CD14-positive monocyte (primary cell): ENCODE results near the gene HK1. TPM values are rescaled to one million over a fixed set of nuclear protein-coding genes. Genes with fewer than 3 reads are reported as not detected.
"Not testable (repeated sequence)": the region's sequence is repeated elsewhere in the genome, so short reads cannot be mapped to it uniquely, and the experiment has no call there.

Experiments used
- DNase-seq, 3 donors: peaks; one replicate each; pipeline ENCODE4 v3.0.0-alpha.2; 2011 to 2022
- H2AFZ ChIP-seq: 2 replicates; pipeline ENCODE4 v1.6.0; 2012; ENCODE audit warnings: mild to moderate bottlenecking, low read depth, low read length, inconsistent platforms; ENCODE audit not compliant: insufficient read depth, poor library complexity, severe bottlenecking
- H3K27ac ChIP-seq, 2 donors: 1 replicate in 1 of 2; 2 replicates in 1 of 2; pipeline ENCODE4 v1.5.1; 2012 to 2013; ENCODE audit warnings: low read length in 2 of 2, control low read depth in 1 of 2, inconsistent platforms in 1 of 2, low read depth in 1 of 2, mild to moderate bottlenecking in 1 of 2
- H3K27me3 ChIP-seq, 2 donors: one replicate each; pipeline versions ENCODE4 v1.6.0 to v1.6.1; 2011 to 2013; ENCODE audit warnings: low read length in 2 of 2; ENCODE audit not compliant: control insufficient read depth in 2 of 2, insufficient read depth in 2 of 2
- H3K36me3 ChIP-seq, 2 donors: replicated peaks in 1 of 2; 1 replicate in 1 of 2; 2 replicates in 1 of 2; pipeline versions ENCODE4 v1.5.1 to v1.6.1; 2012 to 2013; ENCODE audit warnings: low read length in 2 of 2, control low read depth in 1 of 2, inconsistent platforms in 1 of 2, mild to moderate bottlenecking in 1 of 2; ENCODE audit not compliant: insufficient read depth in 2 of 2, control insufficient read depth in 1 of 2
- H3K4me1 ChIP-seq, 2 donors: 1 replicate in 1 of 2; 2 replicates in 1 of 2; pipeline versions ENCODE4 v1.5.1 to v1.6.1; 2012 to 2013; ENCODE audit warnings: low read length in 2 of 2, control low read depth in 1 of 2, inconsistent platforms in 1 of 2, mild to moderate bottlenecking in 1 of 2, moderate library complexity in 1 of 2; ENCODE audit not compliant: insufficient read depth in 2 of 2, control insufficient read depth in 1 of 2
- H3K4me2 ChIP-seq: replicated peaks from 2 replicates; pipeline ENCODE3; 2012; ENCODE audit warnings: low read length, moderate library complexity, mild to moderate bottlenecking; ENCODE audit not compliant: poor library complexity, severe bottlenecking; ENCODE audit errors: extremely low read depth
- H3K4me3 ChIP-seq, 3 experiments: fragments of 200-600 bp in 1 of 3; sonication (generic) in 1 of 3; replicated peaks in 1 of 3; 1 replicate in 2 of 3; 2 replicates in 1 of 3; pipeline ENCODE4 v1.5.1; 2011 to 2013; ENCODE audit warnings: low read length in 3 of 3, mild to moderate bottlenecking in 3 of 3, control low read depth in 2 of 3, low read depth in 2 of 3, inconsistent platforms in 1 of 3, moderate library complexity in 1 of 3
- H3K79me2 ChIP-seq: 2 replicates; pipeline ENCODE4 v1.6.0; 2012; ENCODE audit warnings: mild to moderate bottlenecking, control low read depth, inconsistent platforms, low read length, moderate library complexity; ENCODE audit not compliant: insufficient read depth
- H3K9ac ChIP-seq: 2 replicates; pipeline ENCODE4 v1.6.0; 2017; ENCODE audit warnings: low read length, mild to moderate bottlenecking; ENCODE audit not compliant: insufficient read depth, poor library complexity, severe bottlenecking
- H3K9me3 ChIP-seq, 2 donors: replicated peaks in 1 of 2; 1 replicate in 1 of 2; 2 replicates in 1 of 2; pipeline versions ENCODE4 v1.5.1 to v1.6.1; 2012 to 2013; ENCODE audit warnings: low read length in 2 of 2, control low read depth in 1 of 2; ENCODE audit not compliant: control insufficient read depth in 1 of 2, insufficient read depth in 1 of 2
- H4K20me1 ChIP-seq: 2 replicates; pipeline ENCODE4 v1.6.0; 2012; ENCODE audit warnings: mild to moderate bottlenecking, low read length, control low read depth, moderate library complexity; ENCODE audit not compliant: insufficient read depth
- H3K27ac Mint-ChIP-seq, 7 donors: one replicate each; pipeline ENCODE4 v1.8.0; 2020; ENCODE audit warnings: mild to moderate bottlenecking in 7 of 7, mixed read lengths in 7 of 7, moderate library complexity in 6 of 7, inconsistent platforms in 2 of 7
- H3K27me3 Mint-ChIP-seq, 3 donors: one replicate each; pipeline ENCODE4 v1.8.0; 2021 to 2022; ENCODE audit warnings: low read depth in 3 of 3, mild to moderate bottlenecking in 3 of 3, mixed read lengths in 3 of 3, moderate library complexity in 3 of 3, inconsistent platforms in 1 of 3
- H3K36me3 Mint-ChIP-seq, 2 donors: one replicate each; pipeline ENCODE4 v1.8.0; 2020; ENCODE audit warnings: mixed read lengths in 2 of 2, inconsistent platforms in 1 of 2, mild to moderate bottlenecking in 1 of 2
- H3K4me1 Mint-ChIP-seq: one replicate; pipeline ENCODE4 v1.8.0; 2020; ENCODE audit warnings: mild to moderate bottlenecking, mixed read lengths
- H3K4me3 Mint-ChIP-seq, 2 donors: one replicate each; pipeline ENCODE4 v1.8.0; 2020; ENCODE audit warnings: mild to moderate bottlenecking in 2 of 2, mixed read lengths in 2 of 2, moderate library complexity in 1 of 2
- H3K9me3 Mint-ChIP-seq, 7 donors: one replicate each; pipeline ENCODE4 v1.8.0; 2020 to 2022; ENCODE audit warnings: mixed read lengths in 7 of 7, mild to moderate bottlenecking in 6 of 7, moderate library complexity in 6 of 7, inconsistent platforms in 2 of 7
- WGBS: methylation state at CpG from one replicate; pipeline ENCODE4 v1.1.5; 2013; ENCODE audit warnings: missing lambda C conversion rate; ENCODE audit not compliant: insufficient coverage; 5-methylcytosine and 5-hydroxymethylcytosine counted together
- intact Hi-C, 2 donors: fragments of 100-400 bp; cut with micrococcal nuclease; formaldehyde crosslinking; loops; one replicate each; pipeline versions ENCODE4 v1.15.0 to v1.15.1; 2023
- polyA plus RNA-seq, 3 donors: library from polyadenylated mRNA; depleted of rRNA in 1 of 3; unstranded in 2 of 3; stranded (reverse) in 1 of 3; fragments of 300-500 nt in 2 of 3; fragments of >200 nt in 1 of 3; fragmentation: Illumina TruSeq in 2 of 3; gene quantifications; 1 replicate in 2 of 3; 2 replicates in 1 of 3; pipeline ENCODE4 v1.2.3, GENCODE V29; 2012 to 2021
- TF ChIP-seq, protein P1 (sequence below): fragments of 200-600 bp; IDR thresholded peaks from one replicate; pipeline ENCODE4 v1.8.0; 2022; ENCODE audit warnings: antibody characterized with exemption, mild to moderate bottlenecking

The HK1 gene
- polyA plus RNA-seq, 3 donors: 57.9 to 146 (median 125) TPM

DNA sequence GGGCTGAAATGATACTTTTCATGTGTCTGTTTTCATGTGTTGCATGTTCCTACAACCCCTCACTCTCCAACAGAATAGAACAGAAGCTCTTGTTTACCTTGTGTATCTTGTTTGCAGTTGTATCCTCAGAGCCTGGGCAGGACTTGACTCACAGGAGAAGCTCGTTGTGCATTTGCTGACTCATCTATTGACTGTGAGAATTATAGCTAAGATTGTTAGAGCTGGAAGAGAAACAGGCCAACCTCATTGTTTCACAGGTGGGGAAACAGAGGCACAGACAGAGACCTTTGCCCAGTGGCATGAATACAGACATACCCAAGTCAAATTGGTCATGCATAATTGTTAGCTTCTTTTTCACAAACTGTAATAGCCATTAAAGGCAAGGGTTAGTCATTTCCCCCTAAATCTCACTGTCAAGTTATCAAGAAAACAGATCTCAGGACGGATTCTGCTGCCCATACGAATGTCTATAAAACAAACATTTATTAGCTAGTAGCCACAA lies 168.4 kb downstream of the HK1 start:
- WGBS: 83% methylated on average over 1 of the region's 3 CpGs

DNA sequence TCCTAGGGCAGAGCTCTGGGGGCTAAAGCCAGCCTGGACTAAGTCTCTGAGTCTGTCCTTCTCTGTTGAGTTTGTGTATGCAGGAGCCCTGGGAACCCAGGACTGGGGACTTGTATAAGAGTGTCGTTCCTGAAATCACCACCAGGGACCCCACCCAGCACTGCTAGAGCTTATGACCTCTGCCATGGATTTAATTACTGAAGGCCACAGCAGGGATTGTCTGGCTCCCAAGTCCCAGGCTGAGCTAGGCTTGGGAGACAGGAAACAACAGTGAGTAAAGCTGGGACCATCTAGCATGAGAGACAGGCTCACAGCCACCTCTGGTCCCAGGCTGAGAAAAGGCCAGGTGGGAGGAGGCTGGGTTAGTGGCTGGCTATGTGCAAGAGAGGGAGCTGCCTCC lies 171.5 kb downstream of the HK1 start:
- Mint-ChIP-seq H3K4me3 (no peak overlapping the region), H3K4me1 (peaks cover 22% of the 10 kb centered on the region), H3K36me3 (peaks cover 0 to 2% of the 10 kb centered on the region in 2 donors), H3K9me3 (peaks cover 0 to 4% (median 0%) of the 10 kb centered on the region in 7 donors), H3K27me3 (peaks cover 20 to 35% (median 30%) of the 10 kb centered on the region in 3 donors), H3K27ac (no peak overlapping the region)
- TF ChIP-seq, protein P1, sequence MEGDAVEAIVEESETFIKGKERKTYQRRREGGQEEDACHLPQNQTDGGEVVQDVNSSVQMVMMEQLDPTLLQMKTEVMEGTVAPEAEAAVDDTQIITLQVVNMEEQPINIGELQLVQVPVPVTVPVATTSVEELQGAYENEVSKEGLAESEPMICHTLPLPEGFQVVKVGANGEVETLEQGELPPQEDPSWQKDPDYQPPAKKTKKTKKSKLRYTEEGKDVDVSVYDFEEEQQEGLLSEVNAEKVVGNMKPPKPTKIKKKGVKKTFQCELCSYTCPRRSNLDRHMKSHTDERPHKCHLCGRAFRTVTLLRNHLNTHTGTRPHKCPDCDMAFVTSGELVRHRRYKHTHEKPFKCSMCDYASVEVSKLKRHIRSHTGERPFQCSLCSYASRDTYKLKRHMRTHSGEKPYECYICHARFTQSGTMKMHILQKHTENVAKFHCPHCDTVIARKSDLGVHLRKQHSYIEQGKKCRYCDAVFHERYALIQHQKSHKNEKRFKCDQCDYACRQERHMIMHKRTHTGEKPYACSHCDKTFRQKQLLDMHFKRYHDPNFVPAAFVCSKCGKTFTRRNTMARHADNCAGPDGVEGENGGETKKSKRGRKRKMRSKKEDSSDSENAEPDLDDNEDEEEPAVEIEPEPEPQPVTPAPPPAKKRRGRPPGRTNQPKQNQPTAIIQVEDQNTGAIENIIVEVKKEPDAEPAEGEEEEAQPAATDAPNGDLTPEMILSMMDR: peak; percentile 60
- no peak overlapping the region for H3K27ac ChIP-seq
- H3K9me3 ChIP-seq: no peaks in the 10 kb centered on the region
- H3K4me1 ChIP-seq: peaks cover 11 to 14% of the 10 kb centered on the region in 2 donors
- no peak overlapping the region for H2AFZ ChIP-seq
- DNase-seq: peak; percentile 18 to 47 (median 31)
- no peak overlapping the region for H3K9ac ChIP-seq
- H3K79me2 ChIP-seq: no peaks in the 10 kb centered on the region
- H3K27me3 ChIP-seq: peaks cover 12 to 25% of the 10 kb centered on the region in 2 donors
- no peaks in the 10 kb centered on the region for H4K20me1 ChIP-seq
- intact Hi-C loops: no loop called here
- 33% methylated on average over 1 of the region's 1 CpG for WGBS
- H3K4me2 ChIP-seq: no peak overlapping the region
- no peak overlapping the region for H3K4me3 ChIP-seq
- no peaks in the 10 kb centered on the region for H3K36me3 ChIP-seq

More for the DNA sequence above, 168.4 kb downstream of the HK1 start:
- no peak overlapping the region for H3K4me2 ChIP-seq
- no peak overlapping the region for H2AFZ ChIP-seq
- H3K27ac ChIP-seq: no peak overlapping the region
- no peak overlapping the region for H3K4me3 Mint-ChIP-seq
- no peaks in the 10 kb centered on the region for H3K9me3 ChIP-seq
- H3K9me3 Mint-ChIP-seq: peaks cover 0 to 3% (median 0%) of the 10 kb centered on the region in 7 donors
- peaks cover 0 to 8% of the 10 kb centered on the region in 2 donors for H3K27me3 ChIP-seq
- no peak overlapping the region for H3K9ac ChIP-seq
- peaks cover 18% of the 10 kb centered on the region for H3K4me1 Mint-ChIP-seq
- no peaks in the 10 kb centered on the region for H3K36me3 Mint-ChIP-seq
- no peak overlapping the region for H3K4me3 ChIP-seq
- intact Hi-C loops: no loop called here
- no peak for DNase-seq
- TF ChIP-seq, protein P1: no peak
- H3K4me1 ChIP-seq: peaks cover 7 to 10% of the 10 kb centered on the region in 2 donors
- no peak overlapping the region for H3K27ac Mint-ChIP-seq
- H3K36me3 ChIP-seq: no peaks in the 10 kb centered on the region
- H3K79me2 ChIP-seq: no peaks in the 10 kb centered on the region
- no peaks in the 10 kb centered on the region for H4K20me1 ChIP-seq
- H3K27me3 Mint-ChIP-seq: peaks cover 8 to 24% (median 19%) of the 10 kb centered on the region in 3 donors

DNA sequence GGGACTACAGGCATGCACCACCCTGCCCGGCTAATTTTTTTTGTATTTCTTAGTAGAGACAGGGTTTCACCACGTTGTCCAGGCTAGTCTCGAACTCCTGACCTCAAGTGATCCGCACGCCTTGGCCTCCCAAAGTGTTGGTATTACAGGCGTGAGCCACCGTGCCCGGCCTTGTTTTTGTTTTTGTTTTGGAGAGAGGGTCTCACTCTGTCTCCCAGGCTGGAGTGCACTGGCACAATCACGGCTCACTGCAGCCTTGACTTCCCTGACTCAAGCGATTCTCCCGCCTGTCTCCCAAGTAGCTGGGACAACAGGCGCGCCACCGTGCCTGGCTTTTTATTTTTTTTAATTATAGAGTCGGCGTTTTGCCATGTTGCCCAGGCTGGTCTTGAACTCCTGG lies 172.1 kb downstream of the HK1 start:
- not testable (repeated sequence) for H3K27ac Mint-ChIP-seq

More for the DNA sequence above, 172.1 kb downstream of the HK1 start:
- H3K36me3 ChIP-seq, H3K79me2 ChIP-seq, H3K9me3 Mint-ChIP-seq, H3K9ac ChIP-seq, H2AFZ ChIP-seq, DNase-seq, H3K4me3 Mint-ChIP-seq, H3K4me2 ChIP-seq, H4K20me1 ChIP-seq, H3K27ac ChIP-seq, H3K9me3 ChIP-seq, H3K36me3 Mint-ChIP-seq, intact Hi-C loops, H3K4me3 ChIP-seq: not testable (repeated sequence)
- Histone ChIP-seq H3K4me1 (peaks cover 11 to 14% of the 10 kb centered on the region in 2 donors), H3K27me3 (peaks cover 12 to 25% of the 10 kb centered on the region in 2 donors)
- peaks cover 20 to 36% (median 30%) of the 10 kb centered on the region in 3 donors for H3K27me3 Mint-ChIP-seq
- H3K4me1 Mint-ChIP-seq: peaks cover 20% of the 10 kb centered on the region
- WGBS: 96% methylated on average over 13 of the region's 16 CpGs
